HepG2 (cell line): ENCODE measurements around the gene PAIP2. TPM values are rescaled to one million over a fixed set of nuclear protein-coding genes. Genes with fewer than 3 reads are reported as not detected.
A peak's percentile ranks its signal among the peaks of the same experiment; 100 is the strongest.

Source experiments
- ARHGAP35 ChIP-seq: sonication (generic); formaldehyde crosslinking; IDR thresholded peaks from 2 replicates; pipeline ENCODE4 v1.9.0; 2022; ENCODE audit warnings: mild to moderate bottlenecking, inconsistent platforms, moderate library complexity, missing genetic modification reagents, borderline replicate concordance
- CREM ChIP-seq, 2 experiments: sonication (generic) in 1 of 2; formaldehyde crosslinking in 1 of 2; IDR thresholded peaks; 2 replicates each; pipeline versions ENCODE4 v1.4.0 to v1.6.1; 2016 to 2020; ENCODE audit warnings: antibody characterized with exemption in 1 of 2, mild to moderate bottlenecking in 1 of 2, missing genetic modification reagents in 1 of 2
- HNRNPUL1 ChIP-seq: fragments of 200-400 bp; formaldehyde crosslinking; IDR thresholded peaks from 2 replicates; pipeline ENCODE4 v1.6.1; 2017; ENCODE audit warnings: low read depth, mild to moderate bottlenecking, low read length, moderate library complexity
- KDM5A ChIP-seq: fragments of 200-600 bp; sonication (generic); IDR thresholded peaks from 2 replicates; pipeline ENCODE4 v1.7.0; 2018; ENCODE audit warnings: antibody characterized with exemption, mild to moderate bottlenecking, low read length, borderline replicate concordance
- KLF6 ChIP-seq: IDR thresholded peaks from 2 replicates; pipeline ENCODE4 v1.8.0; 2016; ENCODE audit warnings: missing biosample characterization, missing genetic modification reagents
- NKX3-1 ChIP-seq: sonication (generic); formaldehyde crosslinking; IDR thresholded peaks from 2 replicates; pipeline ENCODE4 v1.5.0; 2020; ENCODE audit warnings: missing genetic modification reagents
- PBX2 ChIP-seq: IDR thresholded peaks from 2 replicates; pipeline ENCODE4 v1.6.1; 2016; ENCODE audit warnings: control low read depth
- RELA ChIP-seq: sonication (generic); formaldehyde crosslinking; IDR thresholded peaks from 2 replicates; pipeline ENCODE4 v1.4.0; 2020; ENCODE audit warnings: missing genetic modification reagents
- SALL1 ChIP-seq: sonication (generic); formaldehyde crosslinking; IDR thresholded peaks from 2 replicates; pipeline ENCODE4 v1.8.0; 2022; ENCODE audit warnings: mild to moderate bottlenecking, missing genetic modification reagents
- ZFP41 ChIP-seq: sonication (generic); formaldehyde crosslinking; IDR thresholded peaks from 2 replicates; pipeline ENCODE4 v1.4.0; 2020; ENCODE audit warnings: mild to moderate bottlenecking, missing genetic modification reagents, borderline replicate concordance
- ZFP91 ChIP-seq: sonication (generic); formaldehyde crosslinking; IDR thresholded peaks from 2 replicates; pipeline ENCODE4 v1.9.0; 2022; ENCODE audit warnings: missing genetic modification reagents, mild to moderate bottlenecking, borderline replicate concordance
- ZNF205 ChIP-seq: IDR thresholded peaks from 2 replicates; pipeline ENCODE4 v1.6.1; 2018; ENCODE audit warnings: missing biosample characterization, missing genetic modification reagents
- ZNF883 ChIP-seq: sonication (generic); formaldehyde crosslinking; IDR thresholded peaks from 2 replicates; pipeline ENCODE4 v1.5.1; 2020; ENCODE audit warnings: mild to moderate bottlenecking, missing genetic modification reagents; ENCODE audit errors: not compliant biosample characterization
- polyA plus RNA-seq, 8 experiments: library from polyadenylated mRNA; depleted of rRNA in 3 of 8; stranded (reverse) in 7 of 8; unstranded in 1 of 8; fragments of >200 nt; fragmentation: Illumina TruSeq in 4 of 8; extraction: Trizol in 4 of 8; gene quantifications; 2 replicates each; pipeline versions ENCODE4 v1.2.1 to v1.2.3, GENCODE V29; 2011 to 2016; ENCODE audit warnings: low read depth in 4 of 8, missing spikeins in 1 of 8, mixed read lengths in 1 of 8; ENCODE audit not compliant: insufficient read depth in 1 of 8
- total RNA-seq, 5 experiments: library from RNA; depleted of rRNA; stranded (reverse); fragments of >200 nt; fragmentation: Illumina TruSeq; extraction: Trizol; gene quantifications; 2 replicates each; pipeline ENCODE4 v1.2.3, GENCODE V29; 2016; ENCODE audit warnings: low read depth in 1 of 5
- TF ChIP-seq, protein P1 (sequence below): IDR thresholded peaks from 2 replicates; pipeline ENCODE4 v1.6.1; 2016; ENCODE audit warnings: low read depth, missing genetic modification reagents, missing compliant biosample characterization
- TF ChIP-seq, protein P2 (sequence below): sonication (generic); formaldehyde crosslinking; IDR thresholded peaks from 2 replicates; pipeline ENCODE4 v1.5.1; 2020; ENCODE audit warnings: mild to moderate bottlenecking, missing genetic modification reagents, moderate library complexity

PAIP2 gene
- total and polyA plus RNA-seq, 2 of the 13 experiments (the other 11 are each of a cell fraction or from before 2014, with no cell fraction given) = 61.5 to 76.3 TPM

GRCh38 chr5:139385061-139386049, 43.7 kb downstream of the PAIP2 start (continued):
- TF ChIP-seq ZFP91 (CRISPR knock-in tag) = 0 out of 2 replicates have a peak, but pooled peaks have one; percentile 43
- TF ChIP-seq KDM5A = no peak
- no peak for TF ChIP-seq ARHGAP35 (CRISPR knock-in tag)
- no peak for TF ChIP-seq RELA (CRISPR knock-in tag)
- no peak for TF ChIP-seq KLF6 (CRISPR knock-in tag)
- TF ChIP-seq ZNF205 (CRISPR knock-in tag) = no peak
- no peak for TF ChIP-seq NKX3-1
- TF ChIP-seq, protein P1, sequence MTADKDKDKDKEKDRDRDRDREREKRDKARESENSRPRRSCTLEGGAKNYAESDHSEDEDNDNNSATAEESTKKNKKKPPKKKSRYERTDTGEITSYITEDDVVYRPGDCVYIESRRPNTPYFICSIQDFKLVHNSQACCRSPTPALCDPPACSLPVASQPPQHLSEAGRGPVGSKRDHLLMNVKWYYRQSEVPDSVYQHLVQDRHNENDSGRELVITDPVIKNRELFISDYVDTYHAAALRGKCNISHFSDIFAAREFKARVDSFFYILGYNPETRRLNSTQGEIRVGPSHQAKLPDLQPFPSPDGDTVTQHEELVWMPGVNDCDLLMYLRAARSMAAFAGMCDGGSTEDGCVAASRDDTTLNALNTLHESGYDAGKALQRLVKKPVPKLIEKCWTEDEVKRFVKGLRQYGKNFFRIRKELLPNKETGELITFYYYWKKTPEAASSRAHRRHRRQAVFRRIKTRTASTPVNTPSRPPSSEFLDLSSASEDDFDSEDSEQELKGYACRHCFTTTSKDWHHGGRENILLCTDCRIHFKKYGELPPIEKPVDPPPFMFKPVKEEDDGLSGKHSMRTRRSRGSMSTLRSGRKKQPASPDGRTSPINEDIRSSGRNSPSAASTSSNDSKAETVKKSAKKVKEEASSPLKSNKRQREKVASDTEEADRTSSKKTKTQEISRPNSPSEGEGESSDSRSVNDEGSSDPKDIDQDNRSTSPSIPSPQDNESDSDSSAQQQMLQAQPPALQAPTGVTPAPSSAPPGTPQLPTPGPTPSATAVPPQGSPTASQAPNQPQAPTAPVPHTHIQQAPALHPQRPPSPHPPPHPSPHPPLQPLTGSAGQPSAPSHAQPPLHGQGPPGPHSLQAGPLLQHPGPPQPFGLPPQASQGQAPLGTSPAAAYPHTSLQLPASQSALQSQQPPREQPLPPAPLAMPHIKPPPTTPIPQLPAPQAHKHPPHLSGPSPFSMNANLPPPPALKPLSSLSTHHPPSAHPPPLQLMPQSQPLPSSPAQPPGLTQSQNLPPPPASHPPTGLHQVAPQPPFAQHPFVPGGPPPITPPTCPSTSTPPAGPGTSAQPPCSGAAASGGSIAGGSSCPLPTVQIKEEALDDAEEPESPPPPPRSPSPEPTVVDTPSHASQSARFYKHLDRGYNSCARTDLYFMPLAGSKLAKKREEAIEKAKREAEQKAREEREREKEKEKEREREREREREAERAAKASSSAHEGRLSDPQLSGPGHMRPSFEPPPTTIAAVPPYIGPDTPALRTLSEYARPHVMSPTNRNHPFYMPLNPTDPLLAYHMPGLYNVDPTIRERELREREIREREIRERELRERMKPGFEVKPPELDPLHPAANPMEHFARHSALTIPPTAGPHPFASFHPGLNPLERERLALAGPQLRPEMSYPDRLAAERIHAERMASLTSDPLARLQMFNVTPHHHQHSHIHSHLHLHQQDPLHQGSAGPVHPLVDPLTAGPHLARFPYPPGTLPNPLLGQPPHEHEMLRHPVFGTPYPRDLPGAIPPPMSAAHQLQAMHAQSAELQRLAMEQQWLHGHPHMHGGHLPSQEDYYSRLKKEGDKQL (CRISPR knock-in tag) = no peak
- no peak for TF ChIP-seq ZNF883 (CRISPR knock-in tag)
- TF ChIP-seq, protein P2, sequence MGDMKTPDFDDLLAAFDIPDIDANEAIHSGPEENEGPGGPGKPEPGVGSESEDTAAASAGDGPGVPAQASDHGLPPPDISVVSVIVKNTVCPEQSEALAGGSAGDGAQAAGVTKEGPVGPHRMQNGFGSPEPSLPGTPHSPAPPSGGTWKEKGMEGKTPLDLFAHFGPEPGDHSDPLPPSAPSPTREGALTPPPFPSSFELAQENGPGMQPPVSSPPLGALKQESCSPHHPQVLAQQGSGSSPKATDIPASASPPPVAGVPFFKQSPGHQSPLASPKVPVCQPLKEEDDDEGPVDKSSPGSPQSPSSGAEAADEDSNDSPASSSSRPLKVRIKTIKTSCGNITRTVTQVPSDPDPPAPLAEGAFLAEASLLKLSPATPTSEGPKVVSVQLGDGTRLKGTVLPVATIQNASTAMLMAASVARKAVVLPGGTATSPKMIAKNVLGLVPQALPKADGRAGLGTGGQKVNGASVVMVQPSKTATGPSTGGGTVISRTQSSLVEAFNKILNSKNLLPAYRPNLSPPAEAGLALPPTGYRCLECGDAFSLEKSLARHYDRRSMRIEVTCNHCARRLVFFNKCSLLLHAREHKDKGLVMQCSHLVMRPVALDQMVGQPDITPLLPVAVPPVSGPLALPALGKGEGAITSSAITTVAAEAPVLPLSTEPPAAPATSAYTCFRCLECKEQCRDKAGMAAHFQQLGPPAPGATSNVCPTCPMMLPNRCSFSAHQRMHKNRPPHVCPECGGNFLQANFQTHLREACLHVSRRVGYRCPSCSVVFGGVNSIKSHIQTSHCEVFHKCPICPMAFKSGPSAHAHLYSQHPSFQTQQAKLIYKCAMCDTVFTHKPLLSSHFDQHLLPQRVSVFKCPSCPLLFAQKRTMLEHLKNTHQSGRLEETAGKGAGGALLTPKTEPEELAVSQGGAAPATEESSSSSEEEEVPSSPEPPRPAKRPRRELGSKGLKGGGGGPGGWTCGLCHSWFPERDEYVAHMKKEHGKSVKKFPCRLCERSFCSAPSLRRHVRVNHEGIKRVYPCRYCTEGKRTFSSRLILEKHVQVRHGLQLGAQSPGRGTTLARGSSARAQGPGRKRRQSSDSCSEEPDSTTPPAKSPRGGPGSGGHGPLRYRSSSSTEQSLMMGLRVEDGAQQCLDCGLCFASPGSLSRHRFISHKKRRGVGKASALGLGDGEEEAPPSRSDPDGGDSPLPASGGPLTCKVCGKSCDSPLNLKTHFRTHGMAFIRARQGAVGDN (CRISPR knock-in tag) = no peak
- no peak for TF ChIP-seq ZFP41 (CRISPR knock-in tag)
- TF ChIP-seq PBX2 (CRISPR knock-in tag) = no peak
- peak; percentile 45; the same call in 1 of the 2 replicates for TF ChIP-seq CREM (IDR thresholded peaks at IDR 0.05)
- no peak for TF ChIP-seq CREM (CRISPR knock-in tag; IDR thresholded peaks at IDR 0.05)
- TF ChIP-seq SALL1 (CRISPR knock-in tag) = no peak
- TF ChIP-seq HNRNPUL1 = no peak
